Uterine smooth muscle cell (primary cell): ENCODE data around the gene DCN. TPM values are rescaled to one million over a fixed set of nuclear protein-coding genes. Genes with fewer than 3 reads are reported as not detected.

Experiments used
- total RNA-seq: library from RNA; depleted of rRNA; stranded (reverse); fragments of >200 nt; gene quantifications from 2 replicates; pipeline ENCODE4 v1.2.3, GENCODE V29; 2014

DCN gene, protein sequence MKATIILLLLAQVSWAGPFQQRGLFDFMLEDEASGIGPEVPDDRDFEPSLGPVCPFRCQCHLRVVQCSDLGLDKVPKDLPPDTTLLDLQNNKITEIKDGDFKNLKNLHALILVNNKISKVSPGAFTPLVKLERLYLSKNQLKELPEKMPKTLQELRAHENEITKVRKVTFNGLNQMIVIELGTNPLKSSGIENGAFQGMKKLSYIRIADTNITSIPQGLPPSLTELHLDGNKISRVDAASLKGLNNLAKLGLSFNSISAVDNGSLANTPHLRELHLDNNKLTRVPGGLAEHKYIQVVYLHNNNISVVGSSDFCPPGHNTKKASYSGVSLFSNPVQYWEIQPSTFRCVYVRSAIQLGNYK
- total RNA-seq: 87.0 and 193 TPM in 2 replicates

DNA sequence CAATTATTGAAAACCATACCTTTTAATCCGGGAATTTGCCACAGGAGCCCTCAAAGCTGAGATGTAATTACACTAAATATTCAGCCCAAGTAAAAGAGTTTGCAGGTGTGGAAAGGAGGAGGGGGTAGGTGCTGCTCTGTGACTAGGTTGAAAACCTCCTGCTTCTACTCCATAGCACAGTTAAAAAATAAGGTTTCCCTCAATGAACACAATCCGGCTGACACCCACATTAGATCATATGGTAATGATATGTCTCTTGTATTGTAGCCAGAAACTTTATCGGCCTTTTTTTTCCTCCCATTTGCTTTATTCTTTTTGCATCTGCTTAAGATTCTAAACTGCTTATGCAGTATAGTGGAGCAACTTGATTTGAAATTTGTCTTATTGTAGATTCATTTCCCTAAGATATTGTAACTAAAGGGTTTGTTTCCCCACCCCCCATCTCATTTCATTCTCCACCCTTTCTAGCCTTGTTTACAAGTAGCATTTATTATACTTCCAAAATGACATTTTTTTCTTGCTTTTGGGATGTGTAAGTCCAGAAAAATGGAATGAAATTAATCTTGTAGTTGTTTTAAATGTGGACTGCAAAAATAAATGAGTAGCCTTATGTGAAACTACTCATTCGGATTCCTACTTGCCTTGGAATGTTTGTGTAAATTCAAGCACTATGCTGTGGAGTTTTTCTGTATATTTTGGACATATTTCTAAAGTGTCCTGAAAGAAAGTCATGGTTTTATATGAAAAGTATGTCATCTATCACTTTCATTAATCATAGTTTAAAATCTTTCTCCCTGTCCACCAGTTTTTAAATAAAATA is at the start of gene DCN:
TSS of gene DCN (minus strand) at position 182 of the 820 bp plus-strand sequence. CDS start 4,265 bp downstream, outside the sequence.

DNA sequence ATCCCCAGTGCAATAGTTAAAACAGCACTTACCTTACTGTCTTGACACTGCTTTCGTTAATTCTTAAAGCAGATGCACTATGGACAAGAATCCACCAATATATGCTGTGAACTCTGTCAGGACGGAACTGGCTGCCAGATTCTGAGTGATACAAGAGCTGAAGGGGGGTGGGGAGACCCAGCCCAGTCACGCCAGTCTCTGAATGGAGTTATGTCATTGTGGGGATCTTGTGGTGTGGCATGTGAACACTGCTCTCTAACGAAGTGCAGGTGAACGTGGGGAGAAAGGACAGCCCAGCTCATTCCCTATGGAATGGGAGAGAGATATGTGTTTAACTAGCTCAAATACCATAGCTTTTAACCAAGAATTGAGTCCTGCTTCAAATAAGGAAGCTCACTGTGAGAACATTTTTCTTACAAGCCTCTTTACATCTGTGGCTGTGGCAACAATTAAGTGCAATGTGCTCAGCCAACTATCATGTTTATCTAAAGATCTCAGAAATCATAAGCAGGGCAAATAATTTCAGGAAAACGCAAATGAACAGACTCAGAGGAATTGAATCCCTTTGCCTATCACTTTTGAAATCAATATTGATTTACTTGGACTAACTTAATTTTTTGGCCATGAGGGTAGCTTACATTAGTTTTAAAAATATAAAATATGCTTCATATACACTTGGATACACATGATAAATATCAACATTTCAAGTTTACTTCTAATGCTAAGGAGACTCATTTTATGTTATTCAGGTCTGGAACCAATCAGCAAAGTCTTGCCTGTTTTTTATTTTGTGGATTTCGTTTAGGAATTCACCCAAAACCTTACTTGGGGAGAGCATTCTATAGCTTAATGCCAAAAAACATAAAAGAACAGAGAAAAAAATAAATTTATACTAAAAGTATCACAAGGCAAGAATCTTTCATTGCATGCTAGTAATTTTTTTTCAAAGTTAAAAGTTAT is 71.0 kb downstream of the DCN start, which contains the start of gene LUM:
TSS of gene LUM (minus strand) at position 129 of the 960 bp plus-strand sequence. CDS start 2,515 bp downstream, outside the sequence.

Other genes with a start within 250 kb of the DCN start
- gene CCER1, start 227.6 kb downstream of the DCN start, total RNA-seq: not detected in 2 replicates
- gene EPYC, start 177.8 kb downstream of the DCN start, total RNA-seq: not detected in 2 replicates
- gene KERA, start 124.8 kb downstream of the DCN start, total RNA-seq: not detected in 2 replicates
- gene LUM, start 71.3 kb downstream of the DCN start, total RNA-seq: 186 and 540 TPM in 2 replicates